Duodenal mucosa (tissue), 2 donors: ENCODE results near the gene SYNE3.

Experiments
- H3K27ac ChIP-seq: one replicate; pipeline ENCODE4 v1.7.0; 2013; ENCODE audit warnings: low read depth, low read length
- H3K27me3 ChIP-seq, 2 donors: one replicate each; pipeline ENCODE4 v1.7.0; 2013; ENCODE audit warnings: low read length in 2 of 2, control low read depth in 1 of 2; ENCODE audit not compliant: insufficient read depth in 2 of 2, control insufficient read depth in 1 of 2
- H3K36me3 ChIP-seq, 2 donors: one replicate each; pipeline ENCODE4 v1.7.0; 2013; ENCODE audit warnings: low read length in 2 of 2, control low read depth in 1 of 2; ENCODE audit not compliant: insufficient read depth in 2 of 2, control insufficient read depth in 1 of 2
- H3K4me1 ChIP-seq, 2 donors: one replicate each; pipeline ENCODE4 v1.7.0; 2013; ENCODE audit warnings: low read length in 2 of 2, control low read depth in 1 of 2; ENCODE audit not compliant: insufficient read depth in 2 of 2, control insufficient read depth in 1 of 2
- H3K4me3 ChIP-seq, 2 donors: one replicate each; pipeline ENCODE4 v1.7.0; 2013; ENCODE audit warnings: low read length in 2 of 2, low read depth in 1 of 2
- H3K9ac ChIP-seq, 2 donors: one replicate each; pipeline ENCODE4 v1.7.0; 2013; ENCODE audit warnings: low read length in 2 of 2, low read depth in 1 of 2
- H3K9me3 ChIP-seq, 2 donors: one replicate each; pipeline ENCODE4 v1.7.0; 2013; ENCODE audit warnings: low read length in 2 of 2, control low read depth in 1 of 2; ENCODE audit not compliant: control insufficient read depth in 1 of 2

The SYNE3 gene

DNA sequence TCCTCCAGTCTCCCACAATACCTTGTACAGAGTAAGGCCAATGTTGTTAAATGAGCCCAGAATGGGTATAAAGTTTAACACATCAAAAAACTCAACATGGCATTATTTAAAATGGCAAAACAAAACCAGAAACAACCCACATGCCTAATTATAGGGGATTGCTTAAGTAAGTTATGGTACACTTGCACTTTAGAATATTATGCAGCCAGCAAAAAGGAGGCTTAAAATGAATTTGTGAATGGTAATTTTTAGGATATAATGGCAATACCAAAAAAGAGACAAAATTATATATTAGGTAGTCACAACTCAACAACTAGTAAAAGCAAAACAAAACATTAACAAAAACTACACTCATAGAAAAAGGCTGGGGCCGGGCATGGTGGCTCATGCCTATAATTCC is 39.7 kb downstream of the SYNE3 start:
- H3K4me3 ChIP-seq: no peak overlapping the region
- H3K9ac ChIP-seq: no peak overlapping the region
- peaks cover 4 to 10% of the 10 kb centered on the region in 2 donors for H3K4me1 ChIP-seq
- H3K9me3 ChIP-seq: no peaks in the 10 kb centered on the region
- H3K36me3 ChIP-seq: peaks cover 6 to 18% of the 10 kb centered on the region in 2 donors
- H3K27me3 ChIP-seq: no peaks in the 10 kb centered on the region
- H3K27ac ChIP-seq: no peak overlapping the region

DNA sequence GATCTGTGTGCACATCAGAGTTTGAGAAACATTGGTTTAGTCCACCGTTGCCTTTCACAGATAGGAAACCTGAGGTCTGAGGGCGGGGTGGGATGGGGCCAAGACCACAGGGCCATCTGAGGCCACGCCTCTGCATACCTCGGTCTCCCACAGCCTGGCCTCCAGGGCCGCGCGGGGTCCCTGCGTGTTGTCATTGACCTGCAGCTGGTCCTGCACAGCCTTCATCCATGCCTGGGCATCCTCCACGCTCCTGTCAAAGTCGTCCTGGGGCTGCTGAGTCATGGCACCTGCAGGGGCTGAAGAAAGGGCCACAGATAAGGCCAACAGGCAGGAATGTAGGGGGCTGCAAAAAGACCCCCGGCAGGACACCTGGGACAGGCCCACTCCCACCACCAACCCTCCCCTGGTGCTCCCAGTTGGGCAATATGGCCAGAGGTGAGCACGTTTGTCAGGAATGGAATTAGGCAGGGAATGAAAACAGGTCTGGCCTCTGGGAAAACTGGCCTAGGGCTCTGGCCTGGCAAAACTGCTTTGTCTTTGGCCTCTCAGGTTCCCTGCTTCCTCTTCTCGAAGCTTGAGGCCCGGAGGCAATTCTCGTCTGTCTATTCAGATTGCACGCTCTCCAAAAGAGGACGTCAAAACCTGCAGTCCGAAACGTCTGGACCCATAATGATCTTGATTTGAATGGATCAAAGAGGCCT is 40.8 kb downstream of the SYNE3 start:
- H3K9ac ChIP-seq: no peak overlapping the region
- no peak overlapping the region for H3K4me3 ChIP-seq
- no peak overlapping the region for H3K27ac ChIP-seq
- peaks cover 6 to 18% of the 10 kb centered on the region in 2 donors for H3K36me3 ChIP-seq
- H3K9me3 ChIP-seq: no peaks in the 10 kb centered on the region
- H3K27me3 ChIP-seq: no peaks in the 10 kb centered on the region
- peaks cover 4 to 15% of the 10 kb centered on the region in 2 donors for H3K4me1 ChIP-seq

DNA sequence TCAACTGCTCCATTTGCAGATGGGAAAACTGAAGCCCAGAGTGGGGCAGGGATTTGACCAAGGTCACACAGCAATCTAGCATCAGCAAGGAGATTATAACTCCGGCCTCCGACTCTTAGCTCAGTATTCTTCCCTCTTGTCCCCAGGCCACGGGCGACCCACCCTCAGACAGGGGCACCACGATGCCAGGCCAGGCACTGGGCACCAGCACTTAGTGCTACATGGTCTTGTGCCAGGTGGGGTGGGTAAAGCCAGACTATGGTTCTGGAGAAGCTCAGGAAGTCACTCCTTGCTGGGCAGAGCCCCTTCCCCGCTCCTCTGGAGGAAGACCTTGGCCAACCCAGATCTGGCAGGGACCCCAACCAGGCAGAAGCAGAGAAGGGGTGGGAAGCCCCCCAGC is 41.5 kb downstream of the SYNE3 start:
- H3K9ac ChIP-seq: no peak overlapping the region
- H3K27ac ChIP-seq: no peak overlapping the region
- no peak overlapping the region for H3K4me3 ChIP-seq
- no peaks in the 10 kb centered on the region for H3K9me3 ChIP-seq
- H3K4me1 ChIP-seq: peaks cover 4 to 13% of the 10 kb centered on the region in 2 donors
- H3K36me3 ChIP-seq: peaks cover 6 to 18% of the 10 kb centered on the region in 2 donors
- no peaks in the 10 kb centered on the region for H3K27me3 ChIP-seq

- Histone ChIP-seq H3K4me1 (peaks cover 2 to 10% of the 10 kb centered on the region in 2 donors), H3K4me3 (no peak overlapping the region), H3K36me3 (peaks cover 9 to 18% of the 10 kb centered on the region in 2 donors), H3K9ac (no peak overlapping the region), H3K27ac (no peak overlapping the region), H3K27me3 (no peaks in the 10 kb centered on the region), H3K9me3 (no peaks in the 10 kb centered on the region)
Measured at GRCh38 chr14:95474486-95474885, 42.0 kb downstream of the SYNE3 start.

GRCh38 chr14:95472819-95473251 is 43.6 kb downstream of the SYNE3 start:
- Histone ChIP-seq H3K27me3 (no peaks in the 10 kb centered on the region), H3K4me3 (no peak overlapping the region), H3K4me1 (peaks cover 13 to 22% of the 10 kb centered on the region in 2 donors), H3K36me3 (peaks cover 9 to 18% of the 10 kb centered on the region in 2 donors), H3K9me3 (no peaks in the 10 kb centered on the region), H3K9ac (no peak overlapping the region), H3K27ac (no peak overlapping the region)

- Histone ChIP-seq H3K36me3 (peaks cover 9 to 18% of the 10 kb centered on the region in 2 donors), H3K9ac (no peak overlapping the region), H3K9me3 (no peaks in the 10 kb centered on the region), H3K27ac (no peak overlapping the region), H3K27me3 (no peaks in the 10 kb centered on the region), H3K4me3 (no peak overlapping the region), H3K4me1 (peaks cover 21 to 28% of the 10 kb centered on the region in 2 donors)
Measured at GRCh38 chr14:95471476-95471875, 45.0 kb downstream of the SYNE3 start.

- no peak overlapping the region for H3K27ac ChIP-seq
- no peak overlapping the region for H3K9ac ChIP-seq
- no peaks in the 10 kb centered on the region for H3K27me3 ChIP-seq
- H3K9me3 ChIP-seq: no peaks in the 10 kb centered on the region
- H3K4me3 ChIP-seq: no peak overlapping the region
- H3K36me3 ChIP-seq: peaks cover 9 to 18% of the 10 kb centered on the region in 2 donors
- peaks cover 21 to 28% of the 10 kb centered on the region in 2 donors for H3K4me1 ChIP-seq
Measured at GRCh38 chr14:95471016-95471415, 45.4 kb downstream of the SYNE3 start.

DNA sequence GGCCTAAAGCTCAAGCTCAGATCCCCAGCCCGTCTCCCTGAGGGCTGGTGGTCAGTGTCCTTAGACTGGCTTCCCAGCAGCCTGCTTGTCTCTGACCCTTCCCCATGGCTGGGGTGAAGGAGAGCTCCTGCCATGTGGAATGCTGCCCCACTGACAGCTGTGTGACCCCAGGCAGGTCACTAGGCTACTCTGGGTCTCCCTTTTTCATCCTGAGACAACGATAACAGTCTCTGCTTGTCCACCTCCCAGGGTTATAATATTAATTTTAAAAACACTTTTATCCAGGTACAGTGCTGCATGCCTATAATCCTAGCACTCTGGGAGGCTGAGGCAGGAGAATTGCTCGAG is 47.3 kb downstream of the SYNE3 start:
- no peaks in the 10 kb centered on the region for H3K9me3 ChIP-seq
- no peaks in the 10 kb centered on the region for H3K27me3 ChIP-seq
- H3K4me1 ChIP-seq: peaks cover 35 to 41% of the 10 kb centered on the region in 2 donors
- peak overlapping the region in 1 of 2 donors; percentile 45 for H3K4me3 ChIP-seq
- H3K9ac ChIP-seq: no peak overlapping the region
- no peak overlapping the region for H3K27ac ChIP-seq
- peaks cover 7 to 8% of the 10 kb centered on the region in 2 donors for H3K36me3 ChIP-seq

- Histone ChIP-seq H3K9me3 (no peaks in the 10 kb centered on the region), H3K4me1 (peaks cover 40 to 47% of the 10 kb centered on the region in 2 donors), H3K4me3 (peak overlapping the region; percentile 45 to 51), H3K27ac (peak overlapping the region; percentile 17), H3K36me3 (peaks cover 4 to 5% of the 10 kb centered on the region in 2 donors), H3K9ac (no peak overlapping the region), H3K27me3 (no peaks in the 10 kb centered on the region)
Measured at GRCh38 chr14:95468448-95469133, 47.9 kb downstream of the SYNE3 start.

- Histone ChIP-seq H3K36me3 (peaks cover 0 to 5% of the 10 kb centered on the region in 2 donors), H3K9ac (no peak overlapping the region)
Measured at GRCh38 chr14:95467657-95468056, 48.8 kb downstream of the SYNE3 start.

More at GRCh38 chr14:95467657-95468056, 48.8 kb downstream of the SYNE3 start:
- Histone ChIP-seq H3K4me1 (peaks cover 47 to 54% of the 10 kb centered on the region in 2 donors), H3K4me3 (no peak overlapping the region), H3K27me3 (no peaks in the 10 kb centered on the region), H3K9me3 (no peaks in the 10 kb centered on the region), H3K27ac (no peak overlapping the region)
